ENCODE results near the gene FTH1. TPM values are rescaled to one million over a fixed set of nuclear protein-coding genes. Genes with fewer than 3 reads are reported as not detected.

The FTH1 gene
- total RNA-seq, 4 donors from 2014 or later: 3,399 to 5,471 (median 4,336) TPM

GRCh38 chr11:62000539-62001446 is 33.4 kb upstream of the FTH1 start:
- DNase-seq: peak in 1 of 3 donors; percentile 41
- peak overlapping the region in 3 of 4 donors; percentile 44 to 77 (median 75) for H3K27ac ChIP-seq
- H3K9me3 ChIP-seq: peaks cover 0 to 8% (median 3%) of the 10 kb centered on the region in 4 donors
- peaks cover 0 to 25% (median 4%) of the 10 kb centered on the region in 4 donors for H3K4me1 ChIP-seq
- TF ChIP-seq CTCF (IDR thresholded peaks at IDR 0.05): no peak
- no peak for TF ChIP-seq POLR2A (IDR thresholded peaks at IDR 0.05)
- H3K36me3 ChIP-seq: no peaks in the 10 kb centered on the region
- no peaks in the 10 kb centered on the region for H3K27me3 ChIP-seq
- no peak overlapping the region for H3K4me3 ChIP-seq

GRCh38 chr11:61999141-61999975 is 31.9 kb upstream of the FTH1 start:
- Histone ChIP-seq H3K4me1 (peaks cover 0 to 19% (median 4%) of the 10 kb centered on the region in 4 donors), H3K27ac (no peak overlapping the region), H3K27me3 (no peaks in the 10 kb centered on the region), H3K36me3 (no peaks in the 10 kb centered on the region), H3K9me3 (peaks cover 0 to 8% (median 3%) of the 10 kb centered on the region in 4 donors), H3K4me3 (no peak overlapping the region)
- peak in 1 of 3 donors; percentile 31 for DNase-seq
- TF ChIP-seq CTCF (IDR thresholded peaks at IDR 0.05): no peak
- TF ChIP-seq POLR2A (IDR thresholded peaks at IDR 0.05): no peak

- DNase-seq: no peak
- peaks cover 0 to 8% (median 3%) of the 10 kb centered on the region in 4 donors for H3K9me3 ChIP-seq
- no peaks in the 10 kb centered on the region for H3K36me3 ChIP-seq
- no peak for TF ChIP-seq POLR2A (IDR thresholded peaks at IDR 0.05)
- no peak for TF ChIP-seq CTCF (IDR thresholded peaks at IDR 0.05)
- H3K27ac ChIP-seq: no peak overlapping the region
- no peaks in the 10 kb centered on the region for H3K27me3 ChIP-seq
- peaks cover 0 to 11% (median 4%) of the 10 kb centered on the region in 4 donors for H3K4me1 ChIP-seq
- H3K4me3 ChIP-seq: no peak overlapping the region
Observed at GRCh38 chr11:61996933-61997332, 29.5 kb upstream of the FTH1 start.

- Histone ChIP-seq H3K27me3 (no peaks in the 10 kb centered on the region), H3K27ac (no peak overlapping the region), H3K4me3 (no peak overlapping the region), H3K36me3 (no peaks in the 10 kb centered on the region), H3K9me3 (peaks cover 0 to 8% (median 3%) of the 10 kb centered on the region in 4 donors), H3K4me1 (no peaks in the 10 kb centered on the region)
- TF ChIP-seq CTCF (IDR thresholded peaks at IDR 0.05) (no peak), POLR2A (IDR thresholded peaks at IDR 0.05) (no peak)
- no peak for DNase-seq
Observed at GRCh38 chr11:61994981-61995380, 27.5 kb upstream of the FTH1 start.

GRCh38 chr11:61985869-61986268 is 18.4 kb upstream of the FTH1 start:
- no peak for TF ChIP-seq CTCF (IDR thresholded peaks at IDR 0.05)
- no peak for TF ChIP-seq POLR2A (IDR thresholded peaks at IDR 0.05)
- H3K36me3 ChIP-seq: no peaks in the 10 kb centered on the region
- no peak overlapping the region for H3K27ac ChIP-seq
- H3K4me3 ChIP-seq: no peak overlapping the region
- no peaks in the 10 kb centered on the region for H3K4me1 ChIP-seq
- H3K9me3 ChIP-seq: no peaks in the 10 kb centered on the region
- no peaks in the 10 kb centered on the region for H3K27me3 ChIP-seq
- no peak for DNase-seq

Data from Peyer's patch (tissue), 4 donors.